GM12874 (cell line): ENCODE data around the gene ELMO3.

Experiments
- CTCF ChIP-seq: IDR thresholded peaks from 2 replicates; pipeline ENCODE4 v1.5.1; 2011; ENCODE audit warnings: low read depth, mild to moderate bottlenecking, control low read depth, low read length, moderate library complexity; ENCODE audit not compliant: insufficient read depth

The ELMO3 gene

GRCh38 chr16:67226804-67227566, 28.1 kb downstream of the ELMO3 start, which contains the start of gene TMEM208:
Gene TMEM208 (plus strand): TSS chr16:67227130. CDS start chr16:67227219, 89 bp downstream.
- no peak for TF ChIP-seq CTCF

- no peak for TF ChIP-seq CTCF
Observed at GRCh38 chr16:67227567-67227921, 28.6 kb downstream of the ELMO3 start.

- no peak for TF ChIP-seq CTCF
Observed at GRCh38 chr16:67228034-67228785, 29.3 kb downstream of the ELMO3 start.

GRCh38 chr16:67228905-67229304, 30.0 kb downstream of the ELMO3 start:
- TF ChIP-seq CTCF = no peak

GRCh38 chr16:67229906-67230808, 31.2 kb downstream of the ELMO3 start:
- TF ChIP-seq CTCF = no peak

- TF ChIP-seq CTCF = no peak
Observed at GRCh38 chr16:67230809-67231660, 32.1 kb downstream of the ELMO3 start.
